Skeletal muscle satellite cell (primary cell): ENCODE results near the gene RFPL1.

Source experiments
- H3K27me3 ChIP-seq: 2 replicates; pipeline ENCODE4 v1.7.0; 2013; ENCODE audit warnings: low read length; ENCODE audit not compliant: control insufficient read depth, insufficient read depth
- H3K36me3 ChIP-seq: 2 replicates; pipeline ENCODE4 v1.7.0; 2013; ENCODE audit warnings: mild to moderate bottlenecking, control low read depth, low read length; ENCODE audit not compliant: insufficient read depth
- H3K4me1 ChIP-seq: 2 replicates; pipeline ENCODE4 v1.7.0; 2013; ENCODE audit warnings: low read length; ENCODE audit not compliant: control insufficient read depth, insufficient read depth
- H3K4me2 ChIP-seq: 2 replicates; pipeline ENCODE4 v1.7.0; 2013; ENCODE audit warnings: mild to moderate bottlenecking, low read length
- H3K4me3 ChIP-seq: 2 replicates; pipeline ENCODE4 v1.7.0; 2013; ENCODE audit warnings: low read length
- H3K9ac ChIP-seq: 2 replicates; pipeline ENCODE4 v1.7.0; 2013; ENCODE audit warnings: mild to moderate bottlenecking, low read depth, low read length, moderate library complexity
- H3K9me3 ChIP-seq: replicated peaks from 2 replicates; pipeline ENCODE4 v1.7.0; 2013; ENCODE audit warnings: mild to moderate bottlenecking, control low read depth, low read length

RFPL1 gene

DNA sequence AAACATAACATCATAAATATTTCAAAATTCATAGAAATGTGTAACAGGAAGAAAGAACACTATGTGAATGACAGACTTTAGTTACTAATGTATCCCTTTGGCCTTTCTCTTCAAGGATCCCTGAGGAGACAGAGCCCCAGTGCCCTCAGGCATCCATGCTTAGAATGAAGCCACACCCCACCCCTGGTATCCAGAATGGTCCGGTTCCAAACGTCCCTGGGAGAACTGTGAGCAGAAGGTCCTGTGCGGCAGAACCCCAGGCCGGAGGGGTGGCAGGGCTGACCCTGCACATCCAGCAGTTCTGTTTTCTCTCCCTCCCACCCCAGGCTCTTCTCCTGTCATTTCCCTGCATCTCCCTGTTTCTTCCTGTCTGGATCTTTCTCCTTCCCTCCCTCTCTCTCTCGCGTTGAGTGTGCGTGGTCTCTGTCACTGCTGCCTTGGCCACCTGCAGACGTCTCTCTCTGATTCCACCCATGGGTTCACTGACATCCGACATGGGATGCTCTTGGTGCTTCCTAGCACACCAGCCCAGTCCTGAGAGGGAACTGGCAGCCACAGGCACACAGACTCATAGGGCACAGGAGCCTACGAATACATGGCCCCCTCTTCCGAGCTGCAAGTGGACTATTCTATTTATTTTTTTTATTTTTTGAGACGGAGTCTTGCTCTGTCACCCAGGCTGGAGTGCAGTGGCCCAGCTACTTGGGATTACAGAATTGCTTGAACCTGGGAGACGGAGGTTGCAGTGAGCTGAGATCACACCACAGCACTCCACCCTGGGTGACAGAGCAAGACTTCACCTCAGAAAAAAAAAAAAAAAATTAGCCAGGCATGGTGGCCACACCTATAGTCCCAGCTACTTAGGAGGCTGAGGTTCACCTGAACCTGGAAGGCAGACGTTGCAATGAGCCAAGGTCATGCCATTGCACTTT lies 5.7 kb downstream of the RFPL1 start:
- Histone ChIP-seq H3K9me3 (no peaks in the 10 kb centered on the region), H3K4me2 (no peak overlapping the region), H3K4me3 (no peak overlapping the region), H3K36me3 (no peaks in the 10 kb centered on the region), H3K4me1 (no peaks in the 10 kb centered on the region), H3K9ac (no peak overlapping the region), H3K27me3 (peaks cover 15% of the 10 kb centered on the region)

DNA sequence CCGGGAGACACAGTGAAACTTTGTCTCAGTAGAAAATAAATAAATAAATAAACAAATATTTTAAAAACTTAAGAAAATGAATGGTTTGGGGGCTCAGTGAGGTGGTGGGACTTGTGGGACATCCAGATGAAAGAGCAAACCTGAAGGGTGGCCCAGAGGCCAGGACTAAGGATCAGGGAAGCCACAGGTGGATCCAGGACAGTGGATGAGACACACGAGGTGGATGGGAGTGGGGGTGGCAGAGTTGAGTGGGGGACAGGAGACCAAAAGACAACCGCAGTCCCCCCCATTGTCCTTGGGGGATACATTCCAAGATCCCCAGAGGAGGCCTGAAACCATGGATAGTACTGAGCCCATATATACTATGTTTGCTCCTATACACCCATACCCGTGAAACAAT lies 7.1 kb downstream of the RFPL1 start:
- H3K4me2 ChIP-seq, result no peak overlapping the region
- peaks cover 15% of the 10 kb centered on the region for H3K27me3 ChIP-seq
- H3K4me3 ChIP-seq, result no peak overlapping the region
- H3K4me1 ChIP-seq, result no peaks in the 10 kb centered on the region
- no peaks in the 10 kb centered on the region for H3K36me3 ChIP-seq
- no peak overlapping the region for H3K9ac ChIP-seq
- no peaks in the 10 kb centered on the region for H3K9me3 ChIP-seq

DNA sequence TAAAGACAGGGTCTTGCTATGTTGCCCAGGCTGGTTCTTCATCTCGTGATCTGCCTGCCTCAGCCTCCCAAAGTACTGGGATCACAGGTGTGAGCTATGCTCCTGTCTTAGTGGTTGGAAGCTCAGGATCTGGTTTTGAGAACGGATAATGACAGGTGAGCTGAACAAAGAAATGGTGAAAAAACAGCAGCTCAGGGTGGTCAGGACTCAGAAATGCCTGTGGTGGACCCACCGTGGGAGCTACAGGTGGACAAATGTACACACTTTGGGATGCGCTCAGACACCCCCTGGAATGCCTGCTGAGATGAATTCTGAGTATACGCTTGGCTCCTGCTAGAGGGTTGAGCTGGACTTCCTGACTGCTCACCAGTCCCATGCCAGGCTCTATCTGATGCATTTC lies 9.5 kb downstream of the RFPL1 start:
- H3K4me3 ChIP-seq, result no peak overlapping the region
- no peak overlapping the region for H3K9ac ChIP-seq
- no peaks in the 10 kb centered on the region for H3K4me1 ChIP-seq
- H3K36me3 ChIP-seq, result no peaks in the 10 kb centered on the region
- no peak overlapping the region for H3K4me2 ChIP-seq
- H3K27me3 ChIP-seq, result peaks cover 12% of the 10 kb centered on the region
- H3K9me3 ChIP-seq, result no peaks in the 10 kb centered on the region

DNA sequence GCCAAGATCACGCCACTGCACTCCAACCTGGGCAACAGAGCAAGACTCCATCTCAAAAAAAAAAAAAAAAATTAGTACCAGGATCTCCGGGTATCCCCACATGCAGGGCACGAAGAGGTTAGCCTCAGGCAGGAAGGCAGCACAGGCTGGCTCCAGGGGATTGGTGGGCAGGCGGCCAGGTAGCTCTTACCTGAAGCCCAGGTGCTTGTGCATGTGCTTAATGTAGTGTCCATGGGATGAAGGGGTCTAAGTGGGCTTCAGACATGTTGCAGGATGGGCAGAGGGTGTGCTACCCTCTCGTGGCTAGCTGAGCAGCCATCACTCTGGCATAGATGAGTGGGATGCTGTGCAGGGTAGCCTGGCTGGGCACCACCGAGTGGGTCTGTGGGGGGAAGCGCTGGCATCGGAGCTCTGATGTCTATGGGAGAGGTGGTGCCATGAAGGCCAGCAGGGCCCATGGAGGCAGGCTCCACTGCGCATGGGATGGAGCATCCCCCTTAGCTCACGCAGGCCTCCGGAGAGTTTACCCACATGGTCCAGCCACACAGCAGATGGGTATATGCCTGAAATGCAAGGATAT lies 11.0 kb downstream of the RFPL1 start:
- no peaks in the 10 kb centered on the region for H3K4me1 ChIP-seq
- no peaks in the 10 kb centered on the region for H3K9me3 ChIP-seq
- no peak overlapping the region for H3K4me3 ChIP-seq
- no peak overlapping the region for H3K4me2 ChIP-seq
- peaks cover 4% of the 10 kb centered on the region for H3K27me3 ChIP-seq
- no peaks in the 10 kb centered on the region for H3K36me3 ChIP-seq
- H3K9ac ChIP-seq, result no peak overlapping the region

DNA sequence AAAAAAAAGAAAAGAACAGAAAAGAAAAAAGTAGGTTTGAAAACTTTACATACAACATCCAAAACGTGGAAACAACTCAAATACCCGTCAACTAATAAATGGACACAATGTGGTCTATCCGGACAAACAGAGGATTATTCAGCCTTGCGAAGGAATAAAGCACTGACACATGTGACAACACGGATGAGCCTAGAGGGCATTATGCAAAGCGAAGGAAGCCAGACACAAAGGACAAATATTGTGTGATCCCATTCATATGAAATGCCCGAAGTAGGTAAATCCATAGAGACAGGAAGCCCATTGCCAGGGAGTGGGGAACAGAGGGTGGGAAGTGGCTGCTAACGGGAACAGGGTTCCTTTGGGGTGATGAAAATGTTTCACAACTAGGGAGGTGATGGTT lies 11.8 kb downstream of the RFPL1 start:
- no peak overlapping the region for H3K9ac ChIP-seq
- no peak overlapping the region for H3K4me3 ChIP-seq
- H3K36me3 ChIP-seq, result no peaks in the 10 kb centered on the region
- H3K4me1 ChIP-seq, result no peaks in the 10 kb centered on the region
- H3K9me3 ChIP-seq, result no peaks in the 10 kb centered on the region
- peaks cover 4% of the 10 kb centered on the region for H3K27me3 ChIP-seq
- H3K4me2 ChIP-seq, result no peak overlapping the region

DNA sequence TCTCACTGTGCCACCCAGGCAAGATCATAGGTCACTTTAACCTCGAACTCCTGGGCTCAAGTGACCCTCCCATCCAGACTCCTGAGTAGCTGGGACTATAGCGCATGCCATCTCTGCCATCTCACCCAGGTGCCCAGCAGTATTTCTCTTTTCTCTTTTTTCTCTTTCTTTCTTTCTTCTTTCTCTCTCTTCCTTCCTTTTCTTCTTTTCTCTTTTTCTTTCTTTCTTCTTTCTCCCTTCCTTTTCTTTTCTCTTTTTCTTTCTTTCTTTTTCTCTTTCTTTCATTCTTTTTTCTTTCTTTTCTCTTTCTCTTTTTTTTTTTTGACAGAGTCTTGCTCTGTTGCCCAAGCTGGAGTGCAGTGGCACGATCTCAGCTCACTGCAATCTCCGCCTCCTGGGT lies 13.5 kb downstream of the RFPL1 start:
- no peaks in the 10 kb centered on the region for H3K9me3 ChIP-seq
- H3K9ac ChIP-seq, result no peak overlapping the region
- no peak overlapping the region for H3K4me2 ChIP-seq
- no peaks in the 10 kb centered on the region for H3K4me1 ChIP-seq
- H3K36me3 ChIP-seq, result no peaks in the 10 kb centered on the region
- H3K27me3 ChIP-seq, result peaks cover 10% of the 10 kb centered on the region
- H3K4me3 ChIP-seq, result no peak overlapping the region

DNA sequence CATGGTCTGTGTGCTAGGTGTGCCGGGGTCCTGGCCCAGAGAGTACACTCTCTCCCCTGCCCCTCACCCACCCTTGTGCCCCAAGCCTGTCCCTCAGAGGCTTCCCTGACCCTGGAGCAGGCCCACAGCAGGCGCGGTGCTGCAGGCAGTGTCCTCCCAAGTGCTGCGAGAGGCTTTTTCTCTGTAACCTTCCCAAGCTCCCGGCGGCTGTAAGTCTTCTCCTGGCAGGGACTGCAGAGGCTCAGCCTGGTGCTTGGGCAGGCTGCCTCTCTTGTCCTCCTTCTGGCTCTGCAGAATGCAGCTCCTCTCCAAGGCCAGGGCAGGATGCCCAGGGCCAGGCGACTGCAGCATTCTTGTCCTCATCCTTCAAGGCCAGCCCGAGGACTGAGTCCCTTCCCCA lies 15.9 kb downstream of the RFPL1 start:
- H3K4me2 ChIP-seq, result no peak overlapping the region

DNA sequence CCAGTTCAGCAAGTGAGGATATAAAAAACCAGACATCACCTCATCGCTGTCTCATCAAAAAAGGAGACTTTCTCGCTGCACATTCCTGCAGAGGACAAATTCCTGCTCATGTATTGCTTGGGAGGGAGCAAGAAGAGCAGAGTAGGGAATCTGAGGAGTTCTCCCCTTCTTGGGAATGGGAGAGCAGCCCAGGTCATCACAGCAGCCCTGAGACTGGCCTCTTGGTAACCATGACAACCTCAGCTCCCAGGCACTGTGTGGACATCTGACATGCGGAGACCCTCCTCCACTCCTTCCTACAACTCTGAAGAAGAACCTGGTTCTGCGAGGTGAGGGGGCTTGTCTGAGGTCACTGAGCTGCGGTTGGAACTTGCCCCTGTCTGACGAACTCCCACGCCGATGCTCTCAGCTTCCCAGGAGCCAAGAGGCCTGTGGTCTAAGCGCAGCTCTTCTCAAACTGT lies 17.9 kb downstream of the RFPL1 start:
- Histone ChIP-seq H3K27me3 (peaks cover 10% of the 10 kb centered on the region), H3K9me3 (no peaks in the 10 kb centered on the region), H3K9ac (no peak overlapping the region), H3K4me3 (no peak overlapping the region), H3K4me2 (no peak overlapping the region), H3K4me1 (no peaks in the 10 kb centered on the region), H3K36me3 (no peaks in the 10 kb centered on the region)

More for the DNA sequence above, 15.9 kb downstream of the RFPL1 start:
- Histone ChIP-seq H3K27me3 (peaks cover 10% of the 10 kb centered on the region), H3K36me3 (no peaks in the 10 kb centered on the region), H3K4me1 (no peaks in the 10 kb centered on the region), H3K4me3 (no peak overlapping the region), H3K9me3 (no peaks in the 10 kb centered on the region), H3K9ac (no peak overlapping the region)

DNA sequence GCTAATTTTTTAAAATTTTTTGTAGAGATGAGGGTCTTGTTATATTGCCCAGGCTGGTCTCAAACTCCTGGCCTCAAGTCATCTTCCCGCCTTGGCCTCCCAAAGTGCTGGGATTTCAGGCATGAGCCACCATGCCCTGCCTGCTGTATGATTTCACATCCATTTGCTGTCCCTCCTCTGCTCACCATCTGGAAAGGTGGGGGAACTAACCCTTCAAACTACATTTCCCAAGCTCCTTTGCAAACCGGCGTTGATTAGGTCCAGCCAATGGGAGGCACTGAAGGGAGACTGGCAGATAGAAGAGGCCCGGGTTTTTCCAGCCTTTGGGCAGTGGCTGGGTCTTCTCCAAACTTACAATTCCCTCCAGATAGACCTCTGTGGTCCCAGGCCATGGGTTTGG lies 19.3 kb downstream of the RFPL1 start:
- H3K4me3 ChIP-seq, result no peak overlapping the region
- H3K4me1 ChIP-seq, result no peaks in the 10 kb centered on the region
- H3K27me3 ChIP-seq, result peaks cover 10% of the 10 kb centered on the region
- no peak overlapping the region for H3K9ac ChIP-seq
- H3K36me3 ChIP-seq, result no peaks in the 10 kb centered on the region
- no peak overlapping the region for H3K4me2 ChIP-seq
- H3K9me3 ChIP-seq, result no peaks in the 10 kb centered on the region

DNA sequence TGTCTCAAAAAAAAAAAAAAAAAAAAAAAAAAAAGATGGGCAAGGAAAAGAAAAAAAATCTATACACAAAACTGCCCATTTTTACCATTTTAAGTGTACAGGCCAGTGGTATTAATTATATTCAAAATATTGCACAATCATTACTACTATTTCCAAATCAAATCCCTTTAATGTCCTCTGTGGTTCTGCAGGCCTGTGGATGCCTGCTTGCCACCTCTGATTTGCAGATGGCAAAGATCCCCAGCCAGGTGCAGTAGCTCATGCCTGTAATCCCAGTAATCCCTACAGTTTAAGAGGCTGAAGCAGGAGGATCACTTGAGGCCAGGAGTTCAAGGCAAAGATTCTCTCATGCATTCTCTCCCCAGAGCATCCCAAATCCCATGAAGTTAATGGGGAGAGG lies 20.2 kb downstream of the RFPL1 start:
- Histone ChIP-seq H3K9me3 (no peaks in the 10 kb centered on the region), H3K4me3 (no peak overlapping the region), H3K36me3 (no peaks in the 10 kb centered on the region), H3K4me2 (no peak overlapping the region), H3K4me1 (no peaks in the 10 kb centered on the region), H3K9ac (no peak overlapping the region), H3K27me3 (peaks cover 10% of the 10 kb centered on the region)

DNA sequence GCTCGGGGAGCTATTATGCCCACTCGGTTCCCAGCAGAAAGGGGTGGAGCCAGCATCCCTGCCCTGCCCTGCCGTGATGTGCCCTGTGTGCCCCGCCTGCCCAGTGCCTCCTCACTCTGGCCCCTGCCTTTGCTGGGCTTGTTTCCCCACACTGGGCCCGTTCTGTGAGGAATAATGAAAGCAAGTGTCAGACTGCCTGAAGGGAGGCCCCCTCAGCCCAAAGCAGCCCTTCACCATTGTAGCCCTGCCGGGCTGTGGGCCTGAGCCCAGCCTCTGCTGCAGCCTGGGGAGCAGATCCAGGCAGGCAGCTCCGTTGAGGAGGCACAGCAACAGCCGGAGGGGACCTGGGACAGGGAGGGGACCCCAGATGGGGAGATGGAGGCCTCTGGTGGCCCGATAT lies 21.4 kb downstream of the RFPL1 start:
- Histone ChIP-seq H3K9ac (no peak overlapping the region), H3K4me2 (no peak overlapping the region), H3K36me3 (no peaks in the 10 kb centered on the region), H3K4me1 (no peaks in the 10 kb centered on the region), H3K9me3 (no peaks in the 10 kb centered on the region), H3K27me3 (peaks cover 7% of the 10 kb centered on the region), H3K4me3 (no peak overlapping the region)

DNA sequence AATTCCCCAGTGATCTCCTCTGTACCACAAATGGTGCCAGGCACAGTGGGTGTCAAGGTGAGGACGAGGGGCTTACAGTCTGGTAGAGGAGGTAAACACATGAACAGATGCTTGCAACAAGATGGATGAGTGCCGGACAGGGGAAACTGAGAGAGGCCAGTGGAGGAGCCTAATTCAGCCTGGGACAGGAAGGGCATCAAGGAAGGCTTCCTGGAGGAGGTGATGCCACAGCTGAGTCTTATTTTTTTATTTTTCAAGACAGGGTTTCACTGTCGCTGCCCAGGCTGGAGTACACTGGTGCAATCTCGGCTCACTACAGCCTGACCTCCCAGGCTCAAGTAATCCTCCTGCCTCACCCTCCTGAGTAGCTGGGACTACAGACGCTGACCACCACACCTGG lies 22.9 kb downstream of the RFPL1 start:
- Histone ChIP-seq H3K4me2 (no peak overlapping the region), H3K4me1 (no peaks in the 10 kb centered on the region), H3K27me3 (peaks cover 3% of the 10 kb centered on the region), H3K36me3 (no peaks in the 10 kb centered on the region), H3K4me3 (no peak overlapping the region), H3K9ac (no peak overlapping the region), H3K9me3 (no peaks in the 10 kb centered on the region)
